ENCODE measurements around the gene ECPAS.

ECPAS gene

DNA sequence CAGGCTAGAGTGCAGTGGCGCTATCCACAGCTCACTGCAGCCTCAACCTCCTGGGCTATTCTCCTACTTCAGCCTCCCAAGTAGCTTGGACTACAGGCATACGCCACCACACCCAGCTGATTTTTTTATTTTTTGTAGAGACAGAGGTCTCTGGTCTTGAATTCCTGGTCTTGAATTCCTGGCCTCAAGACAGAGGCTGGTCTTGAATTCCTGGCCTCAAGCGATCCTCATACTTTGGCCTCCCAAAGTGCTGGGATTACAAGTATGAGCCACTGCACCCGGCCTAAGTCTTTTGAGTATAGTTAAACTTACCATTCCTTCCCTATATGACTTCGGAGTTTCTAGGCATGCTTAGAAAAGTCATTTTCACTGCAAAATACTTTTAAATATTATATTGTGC is 29.4 kb downstream of the ECPAS start:
- no peak for TF ChIP-seq SIN3A (IDR thresholded peaks at IDR 0.05; ENCODE audit: borderline replicate concordance, insufficient read depth, low read length)
- TF ChIP-seq FOXP2 (optimal IDR thresholded peaks at IDR 0.05; ENCODE audit: borderline replicate concordance, extremely low read depth, extremely low read length, insufficient read depth): no peak
- TF ChIP-seq TAF1 (IDR thresholded peaks at IDR 0.05; ENCODE audit: borderline replicate concordance, insufficient read depth, low read length): no peak
- TF ChIP-seq POLR2AphosphoS5 (IDR thresholded peaks at IDR 0.05; ENCODE audit: low read depth, low read length): no peak
- TF ChIP-seq REST (IDR thresholded peaks at IDR 0.05; ENCODE audit: insufficient read depth in 1 of 2, low read depth in 2 of 2, low read length in 2 of 2): no peak

GRCh38 chr9:111451570-111451969 is 32.6 kb downstream of the ECPAS start:
- TF ChIP-seq FOXP2 (optimal IDR thresholded peaks at IDR 0.05; ENCODE audit: borderline replicate concordance, extremely low read depth, extremely low read length, insufficient read depth) (no peak), TAF1 (IDR thresholded peaks at IDR 0.05; ENCODE audit: borderline replicate concordance, insufficient read depth, low read length) (no peak), REST (IDR thresholded peaks at IDR 0.05; ENCODE audit: insufficient read depth in 1 of 2, low read depth in 2 of 2, low read length in 2 of 2) (no peak), POLR2AphosphoS5 (IDR thresholded peaks at IDR 0.05; ENCODE audit: low read depth, low read length) (no peak), SIN3A (IDR thresholded peaks at IDR 0.05; ENCODE audit: borderline replicate concordance, insufficient read depth, low read length) (no peak)

- TF ChIP-seq TAF1 (IDR thresholded peaks at IDR 0.05; ENCODE audit: borderline replicate concordance, insufficient read depth, low read length) (no peak), SIN3A (IDR thresholded peaks at IDR 0.05; ENCODE audit: borderline replicate concordance, insufficient read depth, low read length) (no peak), REST (IDR thresholded peaks at IDR 0.05; ENCODE audit: insufficient read depth in 1 of 2, low read depth in 2 of 2, low read length in 2 of 2) (no peak)
Measured at GRCh38 chr9:111450124-111450523, 34.1 kb downstream of the ECPAS start.

DNA sequence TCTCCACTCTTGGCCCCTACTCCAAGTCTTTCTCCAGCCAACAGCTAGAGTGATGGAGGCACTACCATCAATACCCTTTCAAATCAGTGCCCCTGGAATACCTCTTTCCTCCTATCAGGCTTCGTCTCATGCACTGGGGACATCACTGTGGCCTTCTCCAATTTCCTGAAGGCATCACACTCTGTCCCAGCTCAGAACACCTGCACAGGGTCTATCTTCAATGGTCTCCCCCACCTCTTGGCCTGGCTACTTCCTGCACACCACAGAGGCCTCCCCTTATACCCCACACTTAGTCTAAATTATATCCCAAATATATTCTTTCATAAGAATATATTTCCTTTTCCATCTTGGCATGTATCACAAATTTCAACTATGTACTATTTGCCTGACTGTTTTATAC is 34.5 kb downstream of the ECPAS start:
- TF ChIP-seq SIN3A (IDR thresholded peaks at IDR 0.05; ENCODE audit: borderline replicate concordance, insufficient read depth, low read length) (no peak), TAF1 (IDR thresholded peaks at IDR 0.05; ENCODE audit: borderline replicate concordance, insufficient read depth, low read length) (no peak), REST (IDR thresholded peaks at IDR 0.05; ENCODE audit: insufficient read depth in 1 of 2, low read depth in 2 of 2, low read length in 2 of 2) (no peak), POLR2AphosphoS5 (IDR thresholded peaks at IDR 0.05; ENCODE audit: low read depth, low read length) (no peak), FOXP2 (optimal IDR thresholded peaks at IDR 0.05; ENCODE audit: borderline replicate concordance, extremely low read depth, extremely low read length, insufficient read depth) (no peak)

DNA sequence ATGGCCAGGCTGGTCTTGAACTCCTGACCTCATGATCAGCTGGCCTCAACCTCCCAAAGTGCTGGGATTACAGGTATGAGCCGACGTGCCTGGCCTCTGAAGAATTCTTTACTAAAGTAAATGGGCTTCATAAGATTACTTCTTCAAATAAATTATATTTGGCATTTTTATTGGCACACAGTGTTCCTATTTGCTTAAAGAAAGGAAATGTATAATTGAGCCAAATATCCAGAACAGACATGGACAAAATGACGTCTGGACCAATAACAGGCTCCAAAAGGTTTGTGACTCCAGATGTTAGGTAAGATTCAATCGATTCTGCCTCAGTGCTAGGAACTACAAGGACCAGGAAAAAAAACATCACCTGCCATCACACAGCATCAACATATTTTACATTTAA is 40.7 kb downstream of the ECPAS start:
- no peak for TF ChIP-seq REST (IDR thresholded peaks at IDR 0.05; ENCODE audit: insufficient read depth in 1 of 2, low read depth in 2 of 2, low read length in 2 of 2)
- no peak for TF ChIP-seq TAF1 (IDR thresholded peaks at IDR 0.05; ENCODE audit: borderline replicate concordance, insufficient read depth, low read length)
- TF ChIP-seq SIN3A (IDR thresholded peaks at IDR 0.05; ENCODE audit: borderline replicate concordance, insufficient read depth, low read length): no peak
- TF ChIP-seq POLR2AphosphoS5 (IDR thresholded peaks at IDR 0.05; ENCODE audit: low read depth, low read length): no peak
- no peak for TF ChIP-seq FOXP2 (optimal IDR thresholded peaks at IDR 0.05; ENCODE audit: borderline replicate concordance, extremely low read depth, extremely low read length, insufficient read depth)
